NCI-H524 (cell line): ENCODE data around the gene ADAMTS2.
"Not testable (repeated sequence)": the region's sequence is repeated elsewhere in the genome, so short reads cannot be mapped to it uniquely, and the experiment has no call there.

ENCODE experiments used
- DNase-seq, 2 experiments: peaks; one replicate each; lab custom pipeline; 2025; lab: John Stamatoyannopoulos, UW

ADAMTS2 gene

DNA sequence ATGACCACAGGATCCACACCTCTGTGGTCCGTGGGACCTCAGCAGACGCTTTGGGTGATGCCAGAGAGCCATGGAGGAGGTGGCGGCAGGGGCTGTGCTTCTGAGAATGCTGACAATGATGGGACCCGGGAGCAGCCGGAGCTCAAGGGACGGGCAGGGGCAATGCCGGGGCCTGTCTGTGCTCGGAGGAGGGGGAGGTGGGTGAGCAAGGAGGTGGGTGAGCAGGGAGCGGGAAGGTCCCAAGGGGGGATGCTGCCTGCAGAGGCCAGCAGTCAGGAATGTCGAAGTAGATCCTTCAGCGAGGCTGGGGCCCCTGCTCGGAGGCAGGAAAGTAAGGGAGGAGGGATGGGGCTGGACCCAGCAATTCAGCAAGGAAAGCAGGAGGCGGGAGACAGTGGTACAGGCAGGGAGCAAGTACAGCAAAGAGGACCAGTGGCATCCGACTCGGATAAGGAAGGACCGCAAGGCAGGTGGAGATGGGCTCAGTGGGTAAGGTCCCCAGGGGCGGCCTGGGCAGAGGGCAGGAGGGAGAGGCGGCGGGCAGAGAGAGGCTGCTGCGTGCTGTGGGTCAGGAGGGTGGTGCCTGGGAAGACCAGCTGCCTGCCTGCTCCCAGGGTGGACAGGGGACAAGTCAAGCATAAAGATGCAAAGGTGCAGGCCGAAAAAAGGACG, 49.0 kb downstream of the ADAMTS2 start:
- DNase-seq = no peak

DNA sequence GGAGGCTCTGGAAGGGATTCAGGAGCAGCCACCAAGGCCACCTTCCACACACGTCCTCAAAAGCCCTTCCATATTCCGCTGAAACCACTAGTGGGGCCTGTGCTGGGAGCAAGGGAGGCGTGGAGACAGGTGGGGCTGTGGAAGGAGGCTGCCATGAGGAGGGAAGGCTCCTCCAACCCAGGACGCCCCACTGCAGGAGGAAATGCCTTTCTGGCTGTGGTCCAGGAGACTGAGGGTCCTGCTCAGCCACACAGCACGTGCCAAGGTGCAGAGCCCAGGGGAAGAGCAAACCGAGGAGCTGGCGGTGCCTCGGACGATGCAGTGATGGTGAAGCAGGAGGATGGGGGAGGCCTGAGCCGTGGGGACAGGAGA, 49.5 kb downstream of the ADAMTS2 start:
- DNase-seq = no peak

- peak in 1 of 2 experiments; percentile 64 for DNase-seq
Measured at GRCh38 chr5:179294891-179295777, 50.1 kb downstream of the ADAMTS2 start.

DNA sequence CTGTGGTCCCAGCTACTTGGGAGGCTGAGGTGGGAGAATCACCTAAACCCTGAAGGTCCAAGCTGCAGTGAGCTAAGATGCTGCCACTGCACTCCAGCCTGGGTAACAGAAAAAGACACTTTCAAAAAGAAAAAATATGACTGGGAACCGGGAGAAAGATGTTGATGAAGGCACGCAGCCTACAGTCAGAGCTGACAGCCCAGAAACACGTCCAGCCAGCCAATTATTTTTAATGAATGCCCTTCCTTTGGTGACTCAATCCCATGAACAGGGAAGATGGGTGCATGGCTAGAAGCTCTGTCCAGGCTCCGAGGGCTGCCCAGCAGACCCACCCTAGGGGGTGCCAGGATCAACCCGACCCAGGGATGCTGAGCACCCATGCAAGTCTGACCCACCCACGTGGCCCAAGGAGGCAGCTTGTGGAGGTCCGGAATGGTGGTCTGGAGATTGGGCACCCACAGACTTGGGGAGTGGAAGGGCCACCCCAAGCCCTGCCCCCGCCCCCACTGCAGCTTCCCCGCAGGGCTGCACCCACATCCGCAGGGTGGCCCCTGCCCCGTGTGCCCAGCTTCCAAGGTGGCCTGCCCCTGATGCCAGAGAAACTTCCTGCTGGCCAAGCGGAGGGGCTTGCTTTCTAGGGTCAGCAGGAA, 51.0 kb downstream of the ADAMTS2 start:
- DNase-seq = no peak

GRCh38 chr5:179292681-179293635, 52.3 kb downstream of the ADAMTS2 start:
- DNase-seq = no peak

DNA sequence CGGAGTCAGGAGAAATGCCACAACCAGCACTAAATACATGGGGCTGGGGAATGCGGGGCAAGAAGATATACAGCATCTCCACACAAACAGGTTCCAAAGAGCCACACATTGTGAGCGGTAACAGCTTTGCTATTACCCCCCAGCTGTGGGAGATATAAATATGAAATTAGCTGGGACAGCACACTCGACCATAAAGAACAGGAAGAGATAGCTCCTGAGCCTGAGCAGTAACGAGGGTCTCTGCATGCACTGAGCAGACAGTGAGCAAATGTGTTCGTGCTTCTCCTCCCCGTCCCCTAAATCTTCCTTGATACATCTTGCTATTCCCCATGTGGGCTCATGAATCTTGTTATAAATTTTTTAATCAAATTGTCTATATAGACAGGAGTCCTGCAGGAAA, 53.1 kb downstream of the ADAMTS2 start:
- DNase-seq = no peak

DNA sequence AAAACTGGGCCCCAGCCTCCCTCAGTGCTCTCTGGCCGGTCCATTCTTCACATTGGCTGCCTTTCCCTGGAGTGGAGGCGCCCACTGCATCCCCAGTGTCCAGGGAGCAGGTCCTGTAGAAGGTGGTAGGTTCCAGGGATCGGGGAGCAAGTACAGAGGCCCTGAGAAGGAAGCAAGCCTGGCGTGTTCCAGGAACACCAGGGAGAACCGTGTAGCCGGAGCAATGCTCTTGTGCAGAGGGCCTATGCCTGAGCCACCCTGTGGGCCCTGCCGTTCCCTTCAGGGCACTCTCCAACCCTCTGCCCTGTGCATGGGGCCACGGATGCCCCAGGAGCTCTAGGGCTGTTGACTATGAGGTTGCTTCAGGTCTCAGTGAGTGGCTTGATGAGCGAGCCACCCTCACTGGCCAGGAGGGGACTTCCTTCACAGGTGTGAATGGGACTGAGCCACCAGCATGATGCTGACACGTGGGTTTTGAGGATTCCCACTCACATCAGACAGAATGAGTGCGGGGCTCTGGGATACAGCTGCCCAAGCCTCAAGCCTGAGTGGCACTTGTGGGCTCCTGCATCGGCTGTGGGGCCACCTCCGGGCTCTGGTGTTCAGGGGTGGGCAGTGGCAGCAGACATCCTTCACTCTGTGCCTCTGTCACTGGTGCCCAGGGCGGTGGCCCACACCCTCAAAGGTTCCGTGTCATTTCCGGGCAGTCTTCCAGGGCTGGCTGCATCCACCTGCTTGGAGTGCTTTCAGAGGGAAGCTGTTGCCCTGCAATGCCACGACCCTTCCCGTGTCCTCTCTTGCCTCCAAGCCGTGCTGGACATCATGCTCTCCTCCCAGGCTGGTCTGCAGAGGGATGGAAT, 54.4 kb downstream of the ADAMTS2 start:
- DNase-seq = no peak

GRCh38 chr5:179289756-179290385, 55.4 kb downstream of the ADAMTS2 start:
- DNase-seq = no peak

GRCh38 chr5:179288809-179289185, 56.5 kb downstream of the ADAMTS2 start:
- no peak for DNase-seq

- no peak for DNase-seq
Measured at GRCh38 chr5:179288101-179288808, 57.0 kb downstream of the ADAMTS2 start.

GRCh38 chr5:179287631-179288030, 57.6 kb downstream of the ADAMTS2 start:
- no peak for DNase-seq

GRCh38 chr5:179287071-179287470, 58.2 kb downstream of the ADAMTS2 start:
- no peak for DNase-seq

- DNase-seq = not testable (repeated sequence)
Measured at GRCh38 chr5:179285776-179286162, 59.5 kb downstream of the ADAMTS2 start.

DNA sequence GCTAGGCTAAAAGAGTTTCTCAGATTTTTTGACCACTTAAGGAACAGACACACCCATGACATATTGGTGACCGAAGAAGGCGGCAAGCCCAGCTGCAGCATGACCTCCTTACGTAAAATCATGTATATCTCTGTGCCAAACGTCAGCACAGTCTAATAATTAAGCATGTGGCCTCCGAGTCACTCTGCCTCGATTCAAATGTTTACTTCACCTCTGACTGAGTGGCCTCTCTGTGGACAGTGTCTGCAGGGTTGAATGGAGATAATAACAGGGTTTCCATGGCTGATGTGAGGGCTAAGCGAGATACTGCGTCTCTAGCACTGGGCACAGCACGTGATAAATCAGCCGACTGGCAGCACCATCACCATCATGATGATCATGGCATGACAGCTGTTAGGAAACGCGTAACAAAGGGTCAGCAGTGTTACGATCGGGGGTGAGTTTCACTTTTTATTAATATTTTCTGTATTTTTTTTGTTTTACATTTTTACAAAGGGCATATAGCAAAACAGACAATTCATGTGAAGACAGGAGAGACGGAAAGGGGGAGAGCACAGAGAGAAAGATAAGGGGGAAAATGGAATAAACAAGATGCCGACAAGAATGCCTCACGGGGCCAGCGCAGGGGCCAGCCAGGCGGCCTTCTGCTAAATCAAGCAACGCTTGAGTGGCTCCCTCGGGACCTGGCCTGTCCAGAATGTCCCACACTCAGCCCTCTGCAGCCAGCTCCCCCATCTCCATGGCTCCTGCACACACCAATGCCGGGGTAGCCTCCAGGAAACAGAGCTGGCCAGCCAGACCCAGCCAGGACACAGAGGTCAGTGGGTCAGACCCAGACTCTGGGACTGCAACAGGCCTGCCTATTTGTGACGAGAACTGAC, 60.3 kb downstream of the ADAMTS2 start:
- no peak for DNase-seq

GRCh38 chr5:179283908-179284307, 61.4 kb downstream of the ADAMTS2 start:
- DNase-seq = not testable (repeated sequence)

GRCh38 chr5:179281694-179282093, 63.6 kb downstream of the ADAMTS2 start:
- DNase-seq = no peak

DNA sequence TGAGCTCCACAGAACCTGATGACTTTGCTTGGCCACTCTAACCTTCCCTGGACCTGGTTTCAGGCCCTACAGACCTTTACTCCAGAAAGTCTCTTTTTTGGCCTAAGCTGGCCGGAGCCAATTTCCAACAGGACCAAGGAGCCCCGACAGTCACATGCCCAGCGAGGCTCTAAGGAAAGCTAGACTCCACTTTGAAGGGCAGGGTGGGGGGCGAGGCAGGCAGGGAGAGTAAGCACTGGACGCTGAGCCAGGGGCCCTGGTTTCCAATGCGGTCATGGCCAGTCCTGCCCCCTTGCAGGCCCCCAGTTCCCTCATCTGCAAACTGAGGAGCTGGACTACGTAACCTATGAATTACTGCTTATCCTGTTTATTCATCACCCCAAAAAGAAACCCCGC, 65.2 kb downstream of the ADAMTS2 start:
- DNase-seq = no peak

GRCh38 chr5:179279347-179280094, 65.7 kb downstream of the ADAMTS2 start:
- no peak for DNase-seq
